HCT116 (cell line): Measurements from ENCODE around the gene INPP4A. TPM values are rescaled to one million over a fixed set of nuclear protein-coding genes. Genes with fewer than 3 reads are reported as not detected.

Experiments
- ATAC-seq: fragments of 200-7000 bp; cut with Tn5 transposase; 2 replicates; pipeline ENCODE4 v1.9.1; 2020; ENCODE audit warnings: mild to moderate bottlenecking, moderate library complexity
- BruUV-seq: library from RNA; stranded (reverse); fragments of 400-500 nt; replicated peaks from 2 replicates; lab custom pipeline; 2021; lab: Mats Ljungman, UMichigan
- CTCF ChIA-PET: fragments of 300-600 bp; sonication (Branson Sonifier 250); formaldehyde crosslinking; loops from one replicate; lab custom pipeline; 2021; ENCODE audit warnings: antibody characterized with exemption; lab: Charles Lee
- POLR2A ChIA-PET: fragments of 300-600, 350-600 bp; sonication (Branson Sonifier 250); formaldehyde crosslinking; loops from one replicate; lab custom pipeline; 2021; ENCODE audit warnings: antibody characterized with exemption; lab: Charles Lee
- RAD21 ChIA-PET, 2 experiments: fragments of 300-600 bp; sonication (Branson Sonifier 250); formaldehyde crosslinking; loops; one replicate each; lab custom pipeline; 2023; ENCODE audit warnings: low total read pairs in 2 of 2; ENCODE audit not compliant: uncharacterized antibody in 2 of 2, unreplicated experiment in 2 of 2, low non-redundant PET in 1 of 2; lab: Charles Lee
- DNase-seq: peaks from one replicate; pipeline ENCODE4 v3.0.0-alpha.2; 2010; ENCODE audit warnings: low read depth, low spot score
- H2AFZ ChIP-seq: fragments of 200-600 bp; shearing (Covaris generic), sonication (generic); 2 replicates; pipeline ENCODE4 v1.6.1; 2017; ENCODE audit warnings: low read depth, mixed run types, mixed read lengths, antibody characterized with exemption, low read length; ENCODE audit not compliant: poor library complexity, severe bottlenecking
- H3K27ac ChIP-seq: 2 replicates; pipeline ENCODE4 v1.5.1; 2012; ENCODE audit warnings: low read depth, low read length
- H3K27me3 ChIP-seq: fragments of 200-600 bp; sonication (generic); 2 replicates; pipeline ENCODE4 v1.6.1; 2016; ENCODE audit warnings: mixed run types, low read length, mixed read lengths; ENCODE audit not compliant: insufficient read depth
- H3K36me3 ChIP-seq, 2 experiments: fragments of 200-500 bp in 1 of 2; fragments of 200-600 bp in 1 of 2; sonication (Bioruptor generic) in 1 of 2; sonication (generic) in 1 of 2; 2 replicates each; pipeline versions ENCODE4 v1.5.1 to v1.6.1; 2014 to 2016; ENCODE audit warnings: low read length in 2 of 2, inconsistent platforms in 1 of 2, mixed read lengths in 1 of 2, mixed run types in 1 of 2; ENCODE audit not compliant: insufficient read depth in 2 of 2, control insufficient read depth in 1 of 2
- H3K4me1 ChIP-seq, 2 experiments: fragments of 200-600 bp in 1 of 2; sonication (generic) in 1 of 2; 2 replicates each; pipeline versions ENCODE4 v1.5.1 to v1.6.1; 2012 to 2017; ENCODE audit warnings: low read length in 2 of 2, inconsistent platforms in 1 of 2, mild to moderate bottlenecking in 1 of 2, mixed read lengths in 1 of 2, mixed run types in 1 of 2, moderate library complexity in 1 of 2; ENCODE audit not compliant: insufficient read depth in 2 of 2, control insufficient read depth in 1 of 2
- H3K4me2 ChIP-seq: fragments of 200-600 bp; sonication (generic); 2 replicates; pipeline ENCODE4 v1.6.1; 2017; ENCODE audit warnings: mixed run types, low read length, mixed read lengths
- H3K4me3 ChIP-seq, 2 experiments: fragments of 200-600 bp in 1 of 2; sonication (generic) in 1 of 2; replicated peaks in 1 of 2; 2 replicates each; pipeline ENCODE4 v1.5.1; 2011 to 2016; ENCODE audit warnings: low read length in 2 of 2, control low read depth in 1 of 2, low read depth in 1 of 2, mild to moderate bottlenecking in 1 of 2, mixed read lengths in 1 of 2, mixed run types in 1 of 2
- H3K79me2 ChIP-seq: fragments of 200-600 bp; sonication (generic); 2 replicates; pipeline ENCODE4 v1.6.1; 2017; ENCODE audit warnings: mild to moderate bottlenecking, mixed run types, low read length, moderate library complexity, mixed read lengths; ENCODE audit not compliant: insufficient read depth
- H3K9ac ChIP-seq: fragments of 200-600 bp; sonication (generic); 2 replicates; pipeline ENCODE4 v1.6.1; 2016; ENCODE audit warnings: low read length, mixed read lengths
- H3K9me2 ChIP-seq: fragments of 200-600 bp; sonication (generic), shearing (Covaris generic); 2 replicates; pipeline ENCODE4 v1.6.1; 2017; ENCODE audit warnings: mixed run types, mild to moderate bottlenecking, moderate library complexity; ENCODE audit not compliant: insufficient read depth
- H3K9me3 ChIP-seq, 2 experiments: fragments of 200-500 bp in 1 of 2; fragments of 200-600 bp in 1 of 2; sonication (Bioruptor generic) in 1 of 2; sonication (generic) in 1 of 2; 2 replicates each; pipeline ENCODE4 v1.6.1; 2014 to 2017; ENCODE audit warnings: low read length in 2 of 2, mixed read lengths in 2 of 2, inconsistent platforms in 1 of 2, low read depth in 1 of 2, mild to moderate bottlenecking in 1 of 2, mixed run types in 1 of 2, moderate library complexity in 1 of 2; ENCODE audit not compliant: control insufficient read depth in 1 of 2, insufficient read depth in 1 of 2
- H4K20me1 ChIP-seq: fragments of 200-600 bp; sonication (generic), shearing (Covaris generic); 2 replicates; pipeline ENCODE4 v1.6.1; 2017; ENCODE audit warnings: mixed run types, mild to moderate bottlenecking, moderate library complexity; ENCODE audit not compliant: insufficient read depth
- CEBPB ChIP-seq: IDR thresholded peaks from 2 replicates; pipeline ENCODE4 v1.6.1; 2012; ENCODE audit warnings: low read depth
- EGR1 ChIP-seq: IDR thresholded peaks from 2 replicates; pipeline ENCODE4 v1.6.1; 2012; ENCODE audit warnings: low read depth
- ELF1 ChIP-seq: IDR thresholded peaks from 2 replicates; pipeline ENCODE4 v1.6.1; 2012; ENCODE audit warnings: low read depth, borderline replicate concordance
- EZH2 ChIP-seq: fragments of 200-600 bp; sonication (generic); IDR thresholded peaks from 2 replicates; pipeline ENCODE4 v1.6.1; 2017; ENCODE audit warnings: antibody characterized with exemption, mixed run types
- FOSL1 ChIP-seq: IDR thresholded peaks from 2 replicates; pipeline ENCODE4 v1.6.1; 2012; ENCODE audit warnings: low read depth
- JUND ChIP-seq: IDR thresholded peaks from 2 replicates; pipeline ENCODE4 v1.6.1; 2012
- POLR2AphosphoS5 ChIP-seq: IDR thresholded peaks from 2 replicates; pipeline ENCODE4 v1.6.1; 2011; ENCODE audit warnings: mild to moderate bottlenecking, low read depth, low read length, moderate library complexity
- SIN3A ChIP-seq: IDR thresholded peaks from 2 replicates; pipeline ENCODE4 v1.6.1; 2012; ENCODE audit warnings: low read depth
- SRF ChIP-seq: IDR thresholded peaks from 2 replicates; pipeline ENCODE4 v1.6.1; 2012; ENCODE audit warnings: low read depth
- TCF7L2 ChIP-seq: IDR thresholded peaks from 2 replicates; pipeline ENCODE4 v1.7.0; 2011; ENCODE audit warnings: borderline replicate concordance, inconsistent platforms; ENCODE audit not compliant: insufficient read depth, insufficient read length; ENCODE audit errors: extremely low read depth
- ZBTB33 ChIP-seq: IDR thresholded peaks from 2 replicates; pipeline ENCODE4 v1.6.1; 2011; ENCODE audit warnings: mild to moderate bottlenecking, low read length, moderate library complexity; ENCODE audit not compliant: insufficient replicate concordance; ENCODE audit errors: extremely low read depth
- ZFX ChIP-seq: fragments of 450-650 bp; IDR thresholded peaks from 2 replicates; pipeline ENCODE4 v1.6.1; 2017
- ZNF274 ChIP-seq: fragments of 200-500 bp; sonication (Bioruptor generic); IDR thresholded peaks from 2 replicates; pipeline ENCODE4 v1.6.1; 2014; ENCODE audit warnings: mild to moderate bottlenecking, low read depth, low read length, inconsistent platforms
- intact Hi-C: fragments of 100-400 bp; cut with micrococcal nuclease; formaldehyde crosslinking; loops from 2 replicates; pipeline ENCODE4 v1.10.0; 2022
- total RNA-seq: library from RNA; stranded (reverse); gene quantifications from one replicate; pipeline ENCODE4 v1.2.1, GENCODE V29; 2021; ENCODE audit not compliant: unreplicated experiment
- TF ChIP-seq, protein P1 (sequence below): IDR thresholded peaks from 2 replicates; pipeline ENCODE4 v1.6.1; 2012
- TF ChIP-seq, protein P2 (sequence below), 3 experiments: fragments of 200-600 bp in 1 of 3; sonication (generic) in 1 of 3; IDR thresholded peaks in 2 of 3; conservative IDR thresholded peaks in 1 of 3; 2 replicates each; pipeline ENCODE4 v1.5.1; 2012 to 2017; ENCODE audit warnings: low read depth in 2 of 3, low read length in 2 of 3, antibody characterized with exemption in 1 of 3, borderline replicate concordance in 1 of 3, control low read depth in 1 of 3, mild to moderate bottlenecking in 1 of 3, mixed read lengths in 1 of 3, mixed run types in 1 of 3, moderate library complexity in 1 of 3; ENCODE audit not compliant: insufficient read depth in 1 of 3

INPP4A gene
- total RNA-seq, 1 experiment from 2014 or later, result 18.5 TPM

- CTCF ChIA-PET, result no interaction called here
- BruUV-seq, result no TSS peak
- intact Hi-C loops, result no loop called here
These were observed 76.1 kb downstream of the INPP4A start for GRCh38 chr2:98520806-98521205.

More at GRCh38 chr2:98520806-98521205, 76.1 kb downstream of the INPP4A start:
- Histone ChIP-seq H3K36me3 (no peaks in the 10 kb centered on the region), H3K9ac (no peak overlapping the region), H3K4me2 (no peak overlapping the region), H3K27ac (no peak overlapping the region), H3K4me3 (no peak overlapping the region), H3K9me3 (no peaks in the 10 kb centered on the region), H2AFZ (no peak overlapping the region), H3K79me2 (no peaks in the 10 kb centered on the region), H3K9me2 (no peaks in the 10 kb centered on the region), H3K4me1 (no peaks in the 10 kb centered on the region), H3K27me3 (no peaks in the 10 kb centered on the region), H4K20me1 (no peaks in the 10 kb centered on the region)
- DNase-seq, result no peak
- ChIA-PET RAD21 (no interaction called here), POLR2A (no interaction called here)
- no peak for ATAC-seq
- TF ChIP-seq ZBTB33 (no peak), ZFX (no peak), POLR2AphosphoS5 (no peak), EGR1 (no peak), ZNF274 (no peak), SRF (no peak), FOSL1 (no peak), ELF1 (no peak), SIN3A (no peak), CEBPB (no peak), TCF7L2 (no peak), JUND (no peak), EZH2 (no peak)
- TF ChIP-seq, protein P1, sequence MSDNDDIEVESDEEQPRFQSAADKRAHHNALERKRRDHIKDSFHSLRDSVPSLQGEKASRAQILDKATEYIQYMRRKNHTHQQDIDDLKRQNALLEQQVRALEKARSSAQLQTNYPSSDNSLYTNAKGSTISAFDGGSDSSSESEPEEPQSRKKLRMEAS, result no peak
- TF ChIP-seq, protein P2, sequence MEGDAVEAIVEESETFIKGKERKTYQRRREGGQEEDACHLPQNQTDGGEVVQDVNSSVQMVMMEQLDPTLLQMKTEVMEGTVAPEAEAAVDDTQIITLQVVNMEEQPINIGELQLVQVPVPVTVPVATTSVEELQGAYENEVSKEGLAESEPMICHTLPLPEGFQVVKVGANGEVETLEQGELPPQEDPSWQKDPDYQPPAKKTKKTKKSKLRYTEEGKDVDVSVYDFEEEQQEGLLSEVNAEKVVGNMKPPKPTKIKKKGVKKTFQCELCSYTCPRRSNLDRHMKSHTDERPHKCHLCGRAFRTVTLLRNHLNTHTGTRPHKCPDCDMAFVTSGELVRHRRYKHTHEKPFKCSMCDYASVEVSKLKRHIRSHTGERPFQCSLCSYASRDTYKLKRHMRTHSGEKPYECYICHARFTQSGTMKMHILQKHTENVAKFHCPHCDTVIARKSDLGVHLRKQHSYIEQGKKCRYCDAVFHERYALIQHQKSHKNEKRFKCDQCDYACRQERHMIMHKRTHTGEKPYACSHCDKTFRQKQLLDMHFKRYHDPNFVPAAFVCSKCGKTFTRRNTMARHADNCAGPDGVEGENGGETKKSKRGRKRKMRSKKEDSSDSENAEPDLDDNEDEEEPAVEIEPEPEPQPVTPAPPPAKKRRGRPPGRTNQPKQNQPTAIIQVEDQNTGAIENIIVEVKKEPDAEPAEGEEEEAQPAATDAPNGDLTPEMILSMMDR (IDR thresholded peaks at IDR 0.05 in 2 of 3, conservative IDR thresholded peaks at IDR 0.05 in 1 of 3; ENCODE audit: borderline replicate concordance in 1 of 3, insufficient read depth in 1 of 3, low read depth in 2 of 3, low read length in 2 of 3), result no peak
